Parathyroid adenoma (tissue), 2 donors: ENCODE data around the gene QRFPR.

ENCODE experiments used
- H2AFZ ChIP-seq: fragments of 300-600 bp; sonication (generic); one replicate; pipeline ENCODE4 v1.7.0; 2017; ENCODE audit warnings: antibody characterized with exemption, mild to moderate bottlenecking
- H3K27ac ChIP-seq: fragments of 300-600 bp; sonication (generic); one replicate; pipeline ENCODE4 v1.7.0; 2017
- H3K27me3 ChIP-seq: fragments of 300-600 bp; sonication (generic); one replicate; pipeline ENCODE4 v1.7.0; 2017; ENCODE audit warnings: low read length; ENCODE audit not compliant: control insufficient read depth, insufficient read depth
- H3K36me3 ChIP-seq: fragments of 300-600 bp; sonication (generic); one replicate; pipeline ENCODE4 v1.7.0; 2017; ENCODE audit warnings: low read length; ENCODE audit not compliant: control insufficient read depth, insufficient read depth
- H3K4me1 ChIP-seq: fragments of 300-600 bp; sonication (generic); one replicate; pipeline ENCODE4 v1.7.0; 2017; ENCODE audit warnings: control low read depth
- H3K4me2 ChIP-seq: fragments of 300-600 bp; sonication (generic); one replicate; pipeline ENCODE4 v1.7.0; 2017; ENCODE audit warnings: low read length
- H3K4me3 ChIP-seq: fragments of 300-600 bp; sonication (generic); one replicate; pipeline ENCODE4 v1.7.0; 2017; ENCODE audit warnings: low read depth, low read length
- H3K79me2 ChIP-seq: fragments of 300-600 bp; sonication (generic); one replicate; pipeline ENCODE4 v1.7.0; 2017; ENCODE audit warnings: control low read depth
- H3K9ac ChIP-seq: fragments of 300-600 bp; sonication (generic); one replicate; pipeline ENCODE4 v1.7.0; 2017; ENCODE audit warnings: mild to moderate bottlenecking
- H3K9me3 ChIP-seq: fragments of 300-600 bp; sonication (generic); one replicate; pipeline ENCODE4 v1.7.0; 2017; ENCODE audit warnings: low read length; ENCODE audit not compliant: control insufficient read depth
- TF ChIP-seq, protein P1 (sequence below): fragments of 300-600 bp; sonication (generic); IDR thresholded peaks from one replicate; pipeline ENCODE4 v1.7.0; 2017; ENCODE audit warnings: antibody characterized with exemption, mild to moderate bottlenecking
- donor health status: primary hyperparathyroidism.

QRFPR gene

DNA sequence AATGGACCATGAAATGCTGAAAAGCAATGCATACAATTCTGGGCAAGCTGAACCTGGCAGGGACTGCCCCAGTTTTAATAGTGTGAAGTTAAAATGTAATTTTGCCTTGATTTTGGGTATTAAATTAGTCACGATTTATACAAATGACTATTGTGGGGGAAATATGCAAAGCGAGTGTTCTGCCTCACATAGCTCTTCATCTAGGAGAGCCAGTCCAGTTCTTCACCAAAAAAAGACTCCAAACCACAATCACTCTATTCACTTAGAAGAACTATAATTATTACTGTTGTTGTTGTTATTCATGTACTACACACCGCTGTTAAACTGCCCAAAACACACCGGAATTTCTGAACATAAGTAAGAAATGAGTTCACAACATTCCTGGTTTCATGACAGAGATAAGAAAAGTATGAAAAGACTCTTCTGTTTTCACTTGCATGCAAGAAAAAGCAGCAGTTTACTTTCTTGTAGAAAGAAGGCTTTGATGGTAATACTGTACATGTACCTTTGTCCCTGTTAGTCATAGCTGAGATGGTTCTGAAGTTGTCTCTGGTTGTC is 101.9 kb downstream of the QRFPR start:
- Histone ChIP-seq H3K9ac (no peak overlapping the region), H3K9me3 (no peaks in the 10 kb centered on the region), H3K79me2 (no peaks in the 10 kb centered on the region), H3K27me3 (no peaks in the 10 kb centered on the region), H3K4me3 (no peak overlapping the region), H3K36me3 (no peaks in the 10 kb centered on the region), H2AFZ (no peak overlapping the region), H3K27ac (no peak overlapping the region), H3K4me2 (no peak overlapping the region), H3K4me1 (no peaks in the 10 kb centered on the region)
- TF ChIP-seq, protein P1, sequence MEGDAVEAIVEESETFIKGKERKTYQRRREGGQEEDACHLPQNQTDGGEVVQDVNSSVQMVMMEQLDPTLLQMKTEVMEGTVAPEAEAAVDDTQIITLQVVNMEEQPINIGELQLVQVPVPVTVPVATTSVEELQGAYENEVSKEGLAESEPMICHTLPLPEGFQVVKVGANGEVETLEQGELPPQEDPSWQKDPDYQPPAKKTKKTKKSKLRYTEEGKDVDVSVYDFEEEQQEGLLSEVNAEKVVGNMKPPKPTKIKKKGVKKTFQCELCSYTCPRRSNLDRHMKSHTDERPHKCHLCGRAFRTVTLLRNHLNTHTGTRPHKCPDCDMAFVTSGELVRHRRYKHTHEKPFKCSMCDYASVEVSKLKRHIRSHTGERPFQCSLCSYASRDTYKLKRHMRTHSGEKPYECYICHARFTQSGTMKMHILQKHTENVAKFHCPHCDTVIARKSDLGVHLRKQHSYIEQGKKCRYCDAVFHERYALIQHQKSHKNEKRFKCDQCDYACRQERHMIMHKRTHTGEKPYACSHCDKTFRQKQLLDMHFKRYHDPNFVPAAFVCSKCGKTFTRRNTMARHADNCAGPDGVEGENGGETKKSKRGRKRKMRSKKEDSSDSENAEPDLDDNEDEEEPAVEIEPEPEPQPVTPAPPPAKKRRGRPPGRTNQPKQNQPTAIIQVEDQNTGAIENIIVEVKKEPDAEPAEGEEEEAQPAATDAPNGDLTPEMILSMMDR: no peak
